Measurements from ENCODE around the gene DROSHA.

DNA sequence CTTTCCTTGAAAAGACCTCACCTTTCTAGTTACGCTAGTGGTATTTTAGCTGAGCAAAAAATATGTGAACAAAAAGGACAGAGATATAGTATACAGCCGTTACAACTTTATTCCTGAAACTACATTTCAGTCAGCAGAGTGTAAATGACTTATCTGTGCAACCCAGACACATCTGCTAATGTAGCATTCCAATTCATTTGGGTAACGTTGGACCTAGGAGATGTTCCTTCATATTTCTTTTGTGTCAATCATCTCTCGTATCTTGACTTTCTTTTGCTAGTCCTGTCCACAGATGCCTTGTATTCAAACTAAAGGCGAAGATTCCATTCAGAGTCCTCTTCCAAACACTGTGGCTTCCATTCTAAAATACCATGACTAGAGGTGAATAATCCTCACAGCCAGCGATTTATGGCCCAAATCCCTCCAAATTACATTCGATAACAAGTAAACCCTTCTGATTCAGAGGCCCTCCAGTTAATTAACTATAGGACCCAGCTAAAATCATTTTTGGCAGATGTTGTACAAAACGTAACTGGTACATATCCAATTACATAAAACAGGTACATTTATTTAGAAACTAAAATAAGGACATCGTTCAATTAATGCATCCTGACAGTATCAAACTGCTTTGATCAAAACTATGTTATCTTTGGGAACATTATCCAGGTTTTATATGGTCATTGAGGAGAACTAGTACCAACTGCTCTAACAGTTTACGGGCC is 155.7 kb downstream of the DROSHA start:
- TF ChIP-seq CTCF (IDR thresholded peaks at IDR 0.05; ENCODE audit: poor library complexity) (no peak), EZH2 (IDR thresholded peaks at IDR 0.05; ENCODE audit: borderline replicate concordance) (no peak), EZH2phosphoT487 (IDR thresholded peaks at IDR 0.05; ENCODE audit: low read depth, severe bottlenecking, unreplicated experiment) (no peak)

All from hepatocyte (in vitro differentiated cells).